Fibroblast of skin of right biceps (primary cell): ENCODE results near the gene TSR3.
A peak's percentile ranks its signal among the peaks of the same experiment; 100 is the strongest.

Source experiments
- DNase-seq: peaks from one replicate; pipeline ENCODE4 v3.0.0-alpha.2; 2013

TSR3 gene

DNA sequence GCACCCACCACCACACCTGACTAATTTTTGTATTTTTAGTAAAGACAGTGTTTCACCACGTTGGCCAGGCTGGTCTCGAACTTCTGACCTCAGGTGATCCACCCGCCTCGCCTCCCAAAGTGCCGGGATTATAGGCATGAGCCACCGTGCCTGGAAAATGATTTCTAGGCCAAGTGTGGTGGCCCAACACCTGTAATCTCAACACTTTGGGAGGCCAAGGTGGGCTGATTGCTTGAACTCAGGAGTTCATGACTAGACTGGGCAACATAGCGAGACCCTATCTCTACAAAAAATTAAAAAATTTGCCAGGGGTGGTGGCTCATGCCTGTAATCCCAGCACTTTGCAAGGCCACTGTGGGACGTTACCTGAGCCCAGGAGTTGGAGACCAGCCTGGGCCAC lies 29.3 kb downstream of the TSR3 start:
- DNase-seq, result no peak

DNA sequence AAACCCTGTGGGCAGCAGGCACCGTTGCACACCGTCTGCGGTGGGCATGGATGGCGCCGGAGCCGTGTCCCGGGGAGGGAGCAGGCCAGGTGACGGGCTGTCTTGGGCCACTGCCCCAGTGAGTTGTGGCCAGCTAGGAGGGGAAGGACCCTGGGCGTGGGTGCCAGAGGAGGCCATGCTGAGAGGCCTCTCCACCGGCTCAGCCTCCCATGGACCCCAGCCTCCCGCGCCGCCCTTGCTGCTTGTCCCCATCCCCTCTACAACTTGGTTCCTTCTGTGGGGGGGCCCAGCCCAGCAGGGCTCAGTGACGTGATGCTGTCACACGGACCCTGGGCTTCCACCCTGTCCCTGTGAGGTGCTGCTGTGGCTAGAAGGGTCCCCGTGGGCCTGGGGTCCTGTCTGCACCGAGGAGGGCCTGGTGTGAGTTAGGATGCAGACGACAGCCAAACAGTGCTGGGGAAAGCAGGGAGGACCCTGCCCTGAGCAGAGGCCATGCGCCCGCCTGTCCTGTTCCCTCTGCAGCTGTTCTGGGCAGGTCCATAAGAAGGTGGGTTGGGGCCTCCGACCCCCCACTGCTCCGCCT lies 30.9 kb downstream of the TSR3 start:
- DNase-seq, result no peak

DNA sequence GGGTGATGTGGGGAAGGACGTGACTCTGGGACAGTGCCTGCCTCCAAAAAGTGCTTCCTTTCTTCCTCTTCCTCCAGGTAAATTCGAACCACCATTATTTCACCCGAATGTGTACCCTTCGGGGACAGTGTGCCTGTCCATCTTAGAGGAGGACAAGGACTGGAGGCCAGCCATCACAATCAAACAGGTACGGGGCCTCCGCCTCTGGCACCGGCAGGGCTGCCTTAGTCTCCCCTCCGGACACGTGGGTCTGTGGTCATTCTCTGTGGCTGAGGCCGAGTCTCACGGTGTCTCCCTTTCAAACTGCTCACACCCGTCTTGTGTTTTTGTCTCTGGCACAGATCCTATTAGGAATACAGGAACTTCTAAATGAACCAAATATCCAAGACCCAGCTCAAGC lies 31.6 kb downstream of the TSR3 start:
- no peak for DNase-seq

GRCh38 chr16:1319041-1319440 lies 32.6 kb downstream of the TSR3 start:
- no peak for DNase-seq

DNA sequence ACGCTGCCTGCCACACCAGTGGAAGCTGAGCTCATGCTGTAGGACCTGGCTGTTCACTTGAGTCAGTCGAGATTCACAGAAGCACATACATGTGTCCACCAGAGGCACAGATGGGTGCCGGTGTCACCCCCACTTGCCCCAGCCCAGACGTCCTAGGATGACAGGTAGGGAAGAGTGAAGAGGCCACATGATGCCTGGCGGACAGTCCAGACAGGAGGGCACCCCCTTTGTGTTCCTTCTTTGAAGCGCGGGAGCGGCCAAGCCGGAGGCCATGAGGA lies 33.5 kb downstream of the TSR3 start:
- no peak for DNase-seq

GRCh38 chr16:1317479-1318267 lies 34.0 kb downstream of the TSR3 start:
- DNase-seq, result no peak

GRCh38 chr16:1316033-1316405 lies 35.7 kb downstream of the TSR3 start:
- no peak for DNase-seq

DNA sequence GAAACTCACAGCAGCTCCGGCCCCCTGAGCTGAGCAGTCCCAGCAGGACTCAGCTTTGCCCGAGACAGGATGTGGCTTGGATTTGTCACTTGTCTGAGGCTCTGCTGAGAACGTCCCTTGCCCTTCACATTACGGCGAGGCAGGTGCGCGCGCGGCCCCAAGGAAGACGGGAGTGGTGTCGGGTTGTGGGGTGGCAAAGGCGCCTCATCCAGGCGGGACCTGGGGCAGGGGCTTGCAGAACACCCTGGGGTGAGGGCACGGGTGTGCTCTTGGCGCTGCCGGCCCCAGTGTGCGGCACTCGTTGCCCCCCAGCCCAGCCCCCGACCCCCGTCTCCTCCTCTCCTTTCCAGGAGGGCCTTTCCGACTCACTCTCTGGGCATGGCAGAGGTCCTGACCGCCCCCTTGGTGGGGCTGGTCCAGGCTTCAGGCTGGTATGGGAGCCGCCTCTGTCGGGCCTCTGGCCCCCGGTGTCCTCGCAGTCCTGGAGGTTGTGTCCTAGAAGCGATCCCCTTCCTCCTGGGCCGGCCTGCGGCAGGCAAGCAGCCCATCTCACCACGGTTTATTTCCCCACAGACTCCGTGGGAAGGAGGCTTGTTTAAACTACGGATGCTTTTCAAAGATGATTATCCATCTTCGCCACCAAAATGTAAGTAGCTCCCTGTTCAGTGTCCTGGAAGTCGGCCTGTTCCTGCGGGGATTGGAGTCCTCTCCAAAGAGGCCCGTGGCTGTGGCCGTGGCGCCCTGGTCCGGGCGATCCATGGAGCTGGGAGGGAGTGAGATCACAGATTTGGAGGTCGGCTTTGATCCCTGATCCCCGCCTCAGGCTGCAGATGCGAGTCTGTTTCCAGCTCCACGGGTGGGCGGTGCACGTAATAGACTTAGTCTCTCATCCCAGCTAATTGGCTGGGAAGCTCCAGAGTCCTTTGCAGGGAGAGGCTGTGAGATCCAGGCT lies 36.3 kb downstream of the TSR3 start:
- DNase-seq, result no peak

DNA sequence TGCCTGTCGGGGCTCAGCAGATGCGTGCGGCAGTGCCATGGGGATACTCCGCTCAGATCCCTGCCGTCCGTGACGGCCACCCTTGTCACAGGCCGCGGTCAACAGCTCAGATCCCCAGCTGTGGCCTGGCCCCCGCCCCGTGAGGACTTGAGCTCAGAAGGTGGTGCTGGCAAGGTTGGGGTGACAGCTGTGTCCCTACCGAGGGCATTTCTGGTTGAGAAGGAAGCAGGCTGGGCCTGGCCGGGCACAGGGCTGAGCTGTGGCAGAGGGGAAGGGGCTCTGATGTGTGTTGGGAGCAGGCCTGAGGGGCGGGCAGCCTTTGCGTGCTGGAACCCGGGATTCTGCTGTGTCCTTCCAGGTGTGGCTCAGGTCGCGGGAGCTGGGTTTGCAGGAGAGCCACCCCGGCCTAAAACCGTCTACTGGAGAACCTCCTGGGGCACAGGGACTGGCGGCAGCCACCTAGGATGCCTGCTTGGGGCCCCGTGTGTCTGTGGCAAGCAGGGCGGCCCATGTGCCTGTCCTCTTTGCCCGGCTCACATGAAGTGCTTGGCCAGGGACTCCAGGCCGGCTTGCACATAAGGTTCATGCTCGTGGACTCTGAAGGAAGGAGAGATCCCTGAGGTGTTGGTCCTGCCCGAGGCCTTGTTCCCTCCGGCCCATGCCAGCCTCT lies 37.1 kb downstream of the TSR3 start:
- no peak for DNase-seq

DNA sequence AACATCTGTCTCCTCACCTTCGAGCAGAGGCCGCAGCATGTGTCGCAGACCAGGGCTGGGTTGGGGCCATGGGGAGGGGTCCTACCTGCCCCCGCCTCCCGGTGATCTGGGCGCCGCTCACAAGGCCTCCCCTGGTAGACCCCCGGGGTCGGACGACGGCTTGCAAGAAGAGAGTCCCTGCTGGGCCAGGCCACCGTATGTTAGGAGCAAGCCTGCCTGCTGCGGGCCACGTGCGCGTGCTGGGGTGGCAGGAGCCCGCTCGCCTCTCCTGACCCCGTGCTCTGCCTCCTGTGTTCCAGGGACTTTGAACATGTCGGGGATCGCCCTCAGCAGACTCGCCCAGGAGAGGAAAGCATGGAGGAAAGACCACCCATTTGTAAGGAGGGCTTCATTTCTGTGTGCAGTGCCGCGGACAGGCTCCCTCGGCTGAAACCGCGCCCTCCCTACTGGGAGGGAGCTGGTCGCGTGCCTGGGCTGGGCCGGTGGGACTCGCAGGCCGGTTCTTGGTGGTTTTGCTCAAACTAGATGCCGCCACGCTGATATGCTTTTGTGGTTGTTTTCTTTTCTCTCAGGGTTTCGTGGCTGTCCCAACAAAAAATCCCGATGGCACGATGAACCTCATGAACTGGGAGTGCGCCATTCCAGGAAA lies 37.8 kb downstream of the TSR3 start:
- DNase-seq, result no peak

DNA sequence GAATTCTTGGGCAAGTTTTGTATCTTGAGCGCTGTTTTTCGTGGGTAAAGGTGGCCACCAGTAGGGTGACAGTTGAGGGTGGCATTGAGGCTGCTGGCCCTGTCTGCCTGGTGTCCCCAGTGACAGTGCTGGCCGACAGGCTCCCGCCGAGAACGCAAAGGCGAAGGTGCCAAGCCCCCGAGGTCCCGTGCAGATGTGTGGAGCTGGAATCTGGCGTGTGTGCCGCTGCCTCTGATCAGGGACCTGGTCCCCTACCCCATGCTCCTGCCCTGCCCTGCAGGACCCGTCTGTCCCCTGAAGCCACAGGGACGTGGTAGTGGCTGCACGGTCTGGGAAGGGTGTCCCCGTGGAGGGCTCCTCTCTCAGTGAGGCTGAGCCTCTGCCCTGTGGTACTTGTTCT lies 38.8 kb downstream of the TSR3 start:
- DNase-seq, result no peak

DNA sequence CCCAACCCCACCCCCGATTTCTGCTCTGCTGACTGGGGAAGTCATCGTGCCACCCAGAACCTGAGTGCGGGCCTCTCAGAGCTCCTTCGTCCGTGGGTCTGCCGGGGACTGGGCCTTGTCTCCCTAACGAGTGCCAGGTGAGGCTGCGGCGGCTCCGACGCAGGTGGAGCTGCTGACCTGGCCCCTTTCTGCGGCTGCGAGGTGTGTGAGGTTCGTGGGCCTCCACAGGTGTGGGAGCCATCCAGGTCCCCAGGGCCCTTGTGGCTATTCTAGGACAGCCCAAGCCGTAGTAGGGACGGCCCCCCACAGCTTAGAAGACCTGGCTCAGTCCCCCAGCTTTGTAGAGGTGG lies 39.2 kb downstream of the TSR3 start:
- DNase-seq, result no peak

- no peak for DNase-seq
Measured at GRCh38 chr16:1311738-1312466, 39.8 kb downstream of the TSR3 start.

DNA sequence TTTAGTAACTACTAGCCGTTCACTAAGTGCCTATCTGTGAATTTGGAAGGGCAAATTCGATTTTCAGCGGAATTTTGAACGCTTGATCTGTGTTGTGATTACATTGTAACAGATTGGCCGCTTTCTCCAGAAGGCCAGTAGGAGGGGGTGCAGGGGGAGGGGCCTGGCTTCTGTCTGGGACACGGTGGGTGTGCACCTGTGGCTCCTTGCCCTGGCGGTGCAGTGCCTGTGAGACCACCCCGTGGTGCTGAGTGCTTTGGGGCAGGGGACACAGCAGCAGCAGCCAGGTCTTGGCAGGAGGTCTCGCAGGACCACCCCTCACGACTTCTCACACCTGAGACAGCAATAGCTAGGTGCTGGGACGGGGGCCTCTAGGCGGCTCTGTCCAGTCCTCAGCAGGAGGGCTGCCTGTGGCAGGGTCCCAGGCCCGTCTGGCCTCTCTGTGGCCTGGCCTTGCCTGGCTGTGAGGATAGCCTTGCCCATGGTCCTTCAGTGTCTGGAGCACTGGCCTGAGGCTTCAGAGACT lies 40.4 kb downstream of the TSR3 start:
- DNase-seq, result no peak

- no peak for DNase-seq
Measured at GRCh38 chr16:1310832-1311200, 40.9 kb downstream of the TSR3 start.

- DNase-seq, result peak; percentile 40
Measured at GRCh38 chr16:1309888-1310831, 41.5 kb downstream of the TSR3 start.

DNA sequence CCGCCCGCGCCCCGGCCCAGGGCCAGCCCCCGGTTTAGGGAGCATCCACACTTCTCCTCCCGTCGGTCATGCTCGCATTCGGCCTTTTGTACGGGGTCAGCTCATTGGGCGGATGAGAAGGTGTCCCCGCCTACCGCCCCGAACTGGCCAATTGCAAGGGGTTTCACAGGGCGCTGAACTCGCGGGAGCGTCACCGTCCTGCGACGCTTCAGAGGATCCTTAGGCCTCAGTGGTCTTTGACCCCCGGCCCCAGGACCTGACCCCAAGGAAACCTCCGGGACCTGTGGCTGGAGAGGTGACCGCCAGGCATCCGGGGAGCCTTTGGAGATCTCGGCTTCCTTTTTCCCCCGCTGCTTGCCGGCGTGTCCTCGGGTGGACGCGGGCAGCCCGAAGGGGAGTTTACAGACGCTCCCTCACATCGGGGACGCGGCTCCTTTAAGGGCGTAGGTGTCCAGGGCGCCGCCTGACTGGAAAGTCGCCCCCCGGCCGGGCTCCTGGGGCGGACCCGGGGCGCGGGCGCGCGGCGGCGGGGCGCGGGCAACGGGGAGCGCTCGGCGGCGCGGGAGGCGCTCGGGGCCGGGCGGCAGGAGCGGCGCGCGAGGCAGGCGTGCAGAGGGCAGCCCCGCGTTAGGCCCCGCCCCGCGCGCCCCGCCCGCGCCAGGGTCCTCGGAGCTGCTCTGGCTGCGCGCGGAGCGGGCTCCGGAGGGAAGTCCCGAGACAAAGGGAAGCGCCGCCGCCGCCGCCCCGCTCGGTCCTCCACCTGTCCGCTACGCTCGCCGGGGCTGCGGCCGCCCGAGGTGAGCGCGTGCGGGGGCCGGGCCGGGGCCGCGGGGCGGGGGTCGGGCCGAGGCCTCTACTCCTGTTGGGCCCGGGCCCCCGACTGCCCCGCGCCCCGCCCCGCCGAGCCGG lies 42.4 kb downstream of the TSR3 start, which contains the start of gene UBE2I:
Gene UBE2I, plus strand, starts transcription at position 660 of the 909 bp plus-strand sequence. CDS start 4,395 bp downstream, outside the sequence.
- peak; percentile 99 for DNase-seq

GRCh38 chr16:1308036-1308976 lies 43.4 kb downstream of the TSR3 start:
- no peak for DNase-seq
